Measurements from ENCODE around the gene PIAS4. TPM values are rescaled to one million over a fixed set of nuclear protein-coding genes. Genes with fewer than 3 reads are reported as not detected.

PIAS4 gene
- total RNA-seq, 1 donor: 21.4 TPM

GRCh38 chr19:4054441-4055208 lies 47.1 kb downstream of the PIAS4 start:
- Histone ChIP-seq H3K4me2 (ENCODE audit: insufficient read depth, low read length) (no peak overlapping the region), H3K4me1 (ENCODE audit: insufficient read depth, low read length) (peaks cover 42% of the 10 kb centered on the region), H3K27ac (ENCODE audit: low read depth, low read length) (no peak overlapping the region), H3K27me3 (ENCODE audit: insufficient read depth, low read length) (no peaks in the 10 kb centered on the region), H3K36me3 (ENCODE audit: insufficient read depth, low read length) (peaks cover 33% of the 10 kb centered on the region), H2AFZ (ENCODE audit: low read length) (no peak overlapping the region), H4K20me1 (ENCODE audit: insufficient read depth, low read length) (peaks cover 62% of the 10 kb centered on the region), H3K9me3 (ENCODE audit: low read depth, low read length) (no peaks in the 10 kb centered on the region), H3K79me2 (ENCODE audit: insufficient read depth, low read length) (peaks cover 95% of the 10 kb centered on the region), H3K4me3 (ENCODE audit: insufficient read depth, low read length) (no peak overlapping the region)
- no peak for DNase-seq (ENCODE audit: insufficient read length, low spot score, missing footprints)
- no peak for TF ChIP-seq CTCF (IDR thresholded peaks at IDR 0.05; ENCODE audit: extremely low read depth, low read depth, low read length)

- peaks cover 60% of the 10 kb centered on the region for H4K20me1 ChIP-seq (ENCODE audit: insufficient read depth, low read length)
- no peak overlapping the region for H2AFZ ChIP-seq (ENCODE audit: low read length)
- DNase-seq (ENCODE audit: insufficient read length, low spot score, missing footprints): no peak
- no peak for TF ChIP-seq CTCF (IDR thresholded peaks at IDR 0.05; ENCODE audit: extremely low read depth, low read depth, low read length)
- no peaks in the 10 kb centered on the region for H3K9me3 ChIP-seq (ENCODE audit: low read depth, low read length)
- no peak overlapping the region for H3K4me3 ChIP-seq (ENCODE audit: insufficient read depth, low read length)
- H3K27ac ChIP-seq (ENCODE audit: low read depth, low read length): no peak overlapping the region
- H3K79me2 ChIP-seq (ENCODE audit: insufficient read depth, low read length): peaks cover 95% of the 10 kb centered on the region
- no peaks in the 10 kb centered on the region for H3K27me3 ChIP-seq (ENCODE audit: insufficient read depth, low read length)
- H3K4me1 ChIP-seq (ENCODE audit: insufficient read depth, low read length): peaks cover 47% of the 10 kb centered on the region
- H3K36me3 ChIP-seq (ENCODE audit: insufficient read depth, low read length): peaks cover 32% of the 10 kb centered on the region
- no peak overlapping the region for H3K4me2 ChIP-seq (ENCODE audit: insufficient read depth, low read length)
These were observed 47.6 kb downstream of the PIAS4 start for GRCh38 chr19:4055209-4055552.

- no peaks in the 10 kb centered on the region for H3K27me3 ChIP-seq (ENCODE audit: insufficient read depth, low read length)
- H3K79me2 ChIP-seq (ENCODE audit: insufficient read depth, low read length): peaks cover 98% of the 10 kb centered on the region
- no peak for TF ChIP-seq CTCF (IDR thresholded peaks at IDR 0.05; ENCODE audit: extremely low read depth, low read depth, low read length)
- peaks cover 65% of the 10 kb centered on the region for H4K20me1 ChIP-seq (ENCODE audit: insufficient read depth, low read length)
- H2AFZ ChIP-seq (ENCODE audit: low read length): no peak overlapping the region
- H3K4me3 ChIP-seq (ENCODE audit: insufficient read depth, low read length): peak overlapping the region; percentile 45
- peak overlapping the region; percentile 82 for H3K27ac ChIP-seq (ENCODE audit: low read depth, low read length)
- DNase-seq (ENCODE audit: insufficient read length, low spot score, missing footprints): peak; percentile 100
- H3K36me3 ChIP-seq (ENCODE audit: insufficient read depth, low read length): peaks cover 33% of the 10 kb centered on the region
- H3K4me1 ChIP-seq (ENCODE audit: insufficient read depth, low read length): peaks cover 56% of the 10 kb centered on the region
- H3K9me3 ChIP-seq (ENCODE audit: low read depth, low read length): no peaks in the 10 kb centered on the region
- H3K4me2 ChIP-seq (ENCODE audit: insufficient read depth, low read length): peak overlapping the region; percentile 58
These were observed 50.6 kb downstream of the PIAS4 start for GRCh38 chr19:4057931-4058692.

Data from osteoblast (primary cell).